Breast epithelium (tissue), 4 donors: ENCODE measurements around the gene MAP2K5. TPM values are rescaled to one million over a fixed set of nuclear protein-coding genes. Genes with fewer than 3 reads are reported as not detected.

Experiments used
- DNase-seq, 2 donors: peaks; one replicate each; pipeline ENCODE4 v3.0.0-alpha.2; 2019; ENCODE audit warnings: low spot score in 2 of 2
- H3K27ac ChIP-seq, 2 donors: fragments of 200-600 bp; sonication (generic) in 1 of 2; one replicate each; pipeline ENCODE4 v1.5.1; 2016 to 2019; ENCODE audit warnings: mild to moderate bottlenecking in 1 of 2
- H3K27me3 ChIP-seq, 2 donors: fragments of 200-600 bp; sonication (generic) in 1 of 2; one replicate each; pipeline versions ENCODE4 v1.5.1 to v1.6.0; 2017 to 2019; ENCODE audit warnings: control low read depth in 1 of 2, mild to moderate bottlenecking in 1 of 2
- H3K36me3 ChIP-seq: fragments of 200-600 bp; one replicate; pipeline ENCODE4 v1.5.1; 2019
- H3K4me1 ChIP-seq, 2 donors: fragments of 200-600 bp; sonication (generic); one replicate each; pipeline ENCODE4 v1.5.1; 2016 to 2019; ENCODE audit warnings: control low read depth in 1 of 2
- H3K4me3 ChIP-seq, 3 donors: fragments of 200-600 bp; sonication (generic); 1 replicate in 2 of 3; 2 replicates in 1 of 3; pipeline ENCODE4 v1.5.1; 2016 to 2019; ENCODE audit warnings: mild to moderate bottlenecking in 3 of 3, moderate library complexity in 2 of 3
- H3K9me3 ChIP-seq, 2 donors: fragments of 200-600 bp; sonication (generic) in 1 of 2; one replicate each; pipeline ENCODE4 v1.5.1; 2016 to 2019; ENCODE audit warnings: control low read depth in 1 of 2
- CTCF ChIP-seq, 3 donors: fragments of 450-650 bp; IDR thresholded peaks; one replicate each; pipeline ENCODE4 v1.5.1; 2016 to 2017; ENCODE audit warnings: antibody characterized with exemption in 3 of 3, mild to moderate bottlenecking in 3 of 3, moderate library complexity in 3 of 3
- POLR2A ChIP-seq: fragments of 450-650 bp; IDR thresholded peaks from one replicate; pipeline ENCODE4 v1.6.1; 2016; ENCODE audit warnings: antibody characterized with exemption, mild to moderate bottlenecking, moderate library complexity
- POLR2AphosphoS5 ChIP-seq, 3 donors: sonication (generic); formaldehyde crosslinking; IDR thresholded peaks; one replicate each; pipeline ENCODE4 v1.6.1; 2017; ENCODE audit warnings: antibody characterized with exemption in 3 of 3
- intact Hi-C: fragments of 100-400 bp; cut with DNase I; formaldehyde crosslinking; loops from one replicate; pipeline ENCODE4 v1.15.1; 2023; ENCODE audit warnings: low total_unique reads
- total RNA-seq, 3 donors: library from RNA; depleted of rRNA; stranded (reverse); fragments of >200 nt; gene quantifications; one replicate each; pipeline ENCODE4 v1.1.0, GENCODE V29; 2016

MAP2K5 gene
- total RNA-seq, 3 donors from 2014 or later, result 13.8 to 15.1 (median 14.0) TPM

DNA sequence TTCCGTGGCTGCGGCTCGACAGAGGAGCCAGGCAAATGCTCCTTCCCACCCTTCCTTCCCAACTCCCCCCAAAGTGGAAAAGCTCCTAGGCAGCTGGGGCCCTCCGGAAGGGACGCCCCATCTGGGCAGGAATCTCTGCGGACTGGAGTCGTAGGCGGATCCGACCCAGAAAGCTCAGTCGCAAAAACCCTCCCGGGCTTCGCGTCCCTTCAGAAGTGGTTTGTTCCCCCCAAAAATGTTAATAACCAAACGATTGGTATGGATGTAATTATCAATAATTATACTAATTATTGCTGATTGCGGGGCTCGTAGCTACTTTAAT lies 293.6 kb downstream of the MAP2K5 start:
- Histone ChIP-seq H3K4me3 (peak overlapping the region; percentile 39 to 71 (median 46)), H3K36me3 (no peaks in the 10 kb centered on the region), H3K27ac (no peak overlapping the region), H3K4me1 (peaks cover 13 to 16% of the 10 kb centered on the region in 2 donors), H3K27me3 (peaks cover 12 to 51% of the 10 kb centered on the region in 2 donors), H3K9me3 (no peaks in the 10 kb centered on the region)
- intact Hi-C loops, result loop anchor here (10.0 kb wide), 2 partner anchors 311 to 719 kb away; partner anchors contain the start of gene C15orf61
- DNase-seq, result no peak
- TF ChIP-seq POLR2AphosphoS5 (IDR thresholded peaks at IDR 0.05), result no peak
- no peak for TF ChIP-seq CTCF (IDR thresholded peaks at IDR 0.05)
- no peak for TF ChIP-seq POLR2A

DNA sequence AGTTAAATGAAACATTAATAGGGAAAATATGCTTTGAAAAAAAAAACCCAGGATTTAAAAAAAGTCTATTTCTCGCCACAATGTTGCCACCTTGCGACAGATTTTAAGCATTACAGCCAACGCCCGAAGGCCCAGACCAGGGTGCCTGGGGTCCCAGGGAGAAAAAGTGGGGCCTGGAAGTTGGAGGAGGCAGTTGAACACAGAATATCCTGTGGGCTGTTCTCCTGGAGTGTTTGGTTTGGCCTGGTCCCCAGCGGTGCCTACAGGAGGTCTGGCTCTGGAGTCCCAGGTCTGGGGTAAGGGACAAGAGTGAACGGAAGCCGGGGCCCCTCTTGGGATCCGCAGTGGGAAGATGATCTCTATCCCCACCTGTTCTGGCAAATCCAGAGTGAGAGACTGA lies 294.0 kb downstream of the MAP2K5 start:
- H3K36me3 ChIP-seq, result no peaks in the 10 kb centered on the region
- H3K9me3 ChIP-seq, result no peaks in the 10 kb centered on the region
- no peak overlapping the region for H3K27ac ChIP-seq
- H3K27me3 ChIP-seq, result peaks cover 12 to 47% of the 10 kb centered on the region in 2 donors
- H3K4me1 ChIP-seq, result peaks cover 13 to 16% of the 10 kb centered on the region in 2 donors
- TF ChIP-seq POLR2AphosphoS5 (IDR thresholded peaks at IDR 0.05), result no peak
- peak; percentile 44 to 65 (median 61) for TF ChIP-seq CTCF (IDR thresholded peaks at IDR 0.05)
- intact Hi-C loops, result loop anchor here (10.0 kb wide), 2 partner anchors 312 to 718 kb away; partner anchors contain the start of gene C15orf61
- DNase-seq, result no peak
- H3K4me3 ChIP-seq, result peak overlapping the region; percentile 39 to 71 (median 46)

DNA sequence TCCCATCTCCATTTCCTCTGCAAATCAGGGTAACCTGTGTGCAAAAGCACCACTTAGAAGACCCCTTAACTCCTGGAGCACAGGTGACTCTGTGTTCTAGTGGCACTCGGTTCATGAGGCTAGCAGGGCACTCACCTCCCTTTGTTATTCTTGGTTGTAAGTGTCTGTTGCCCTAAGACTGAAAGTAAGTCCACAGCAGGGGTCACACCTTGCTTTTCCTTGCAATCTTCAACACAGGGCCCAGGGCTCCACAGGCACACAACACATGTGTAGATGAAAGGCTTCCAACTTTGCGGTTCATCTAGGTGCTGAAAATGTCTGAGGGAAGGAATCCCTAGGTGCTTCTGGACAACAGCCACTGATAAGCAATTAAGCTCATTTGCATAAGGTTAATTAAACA lies 294.5 kb downstream of the MAP2K5 start:
- peaks cover 13 to 16% of the 10 kb centered on the region in 2 donors for H3K4me1 ChIP-seq
- no peak overlapping the region for H3K4me3 ChIP-seq
- H3K27me3 ChIP-seq, result peaks cover 12 to 42% of the 10 kb centered on the region in 2 donors
- no peaks in the 10 kb centered on the region for H3K36me3 ChIP-seq
- TF ChIP-seq POLR2A (no peak), POLR2AphosphoS5 (IDR thresholded peaks at IDR 0.05) (no peak), CTCF (IDR thresholded peaks at IDR 0.05) (no peak)
- no peak for DNase-seq
- no peaks in the 10 kb centered on the region for H3K9me3 ChIP-seq
- H3K27ac ChIP-seq, result no peak overlapping the region
- intact Hi-C loops, result loop anchor here (10.0 kb wide), 2 partner anchors 312 to 718 kb away; partner anchors contain the start of gene C15orf61

GRCh38 chr15:67838789-67839332 lies 296.4 kb downstream of the MAP2K5 start:
- Histone ChIP-seq H3K27ac (peak overlapping the region; percentile 82 to 92), H3K4me1 (peaks cover 9% of the 10 kb centered on the region in 2 donors), H3K36me3 (no peaks in the 10 kb centered on the region), H3K9me3 (no peaks in the 10 kb centered on the region), H3K4me3 (peak overlapping the region; percentile 81 to 89 (median 86)), H3K27me3 (peaks cover 3 to 23% of the 10 kb centered on the region in 2 donors)
- intact Hi-C loops, result loop anchor here (10.0 kb wide), 2 partner anchors 314 to 716 kb away; partner anchors contain the start of gene C15orf61
- peak in 1 of 2 donors; percentile 58 for DNase-seq
- no peak for TF ChIP-seq POLR2A
- TF ChIP-seq POLR2AphosphoS5 (IDR thresholded peaks at IDR 0.05), result peak in 1 of 3 donors; percentile 49
- peak in 1 of 3 donors; percentile 22 for TF ChIP-seq CTCF (IDR thresholded peaks at IDR 0.05)

DNA sequence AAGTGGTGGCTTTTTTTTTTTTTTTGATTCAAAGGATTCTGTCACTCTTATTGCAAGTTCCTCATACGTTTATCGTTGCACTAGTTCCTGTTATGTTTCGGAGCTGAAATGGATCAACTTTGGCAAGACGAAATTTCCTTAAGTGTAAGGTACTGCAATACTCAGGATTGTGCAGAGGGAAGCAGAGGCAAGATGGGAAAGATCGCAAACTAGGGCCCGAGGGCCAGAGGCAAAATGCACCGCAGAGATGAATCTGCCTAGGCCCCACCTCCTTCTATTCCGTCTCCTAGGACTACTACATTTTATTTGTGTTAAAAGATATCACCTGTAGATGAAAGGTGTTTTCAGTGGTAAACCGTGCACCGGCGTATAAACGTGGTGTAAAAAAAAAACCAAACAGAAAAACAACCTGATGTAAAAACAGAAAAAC lies 297.0 kb downstream of the MAP2K5 start:
- DNase-seq, result no peak
- H3K4me1 ChIP-seq, result peaks cover 4 to 10% of the 10 kb centered on the region in 2 donors
- H3K9me3 ChIP-seq, result no peaks in the 10 kb centered on the region
- intact Hi-C loops, result loop anchor here (10.0 kb wide), 2 partner anchors 315 to 715 kb away; partner anchors contain the start of gene C15orf61
- no peaks in the 10 kb centered on the region for H3K36me3 ChIP-seq
- peaks cover 2 to 17% of the 10 kb centered on the region in 2 donors for H3K27me3 ChIP-seq
- TF ChIP-seq POLR2A, result no peak
- peak overlapping the region; percentile 81 to 89 (median 86) for H3K4me3 ChIP-seq
- H3K27ac ChIP-seq, result peak overlapping the region; percentile 92 to 99
